Measurements from ENCODE around the gene CYTIP.

Gene CYTIP

GRCh38 chr2:157460897-157461296 is 17.0 kb upstream of the CYTIP start:
- no peak for DNase-seq

GRCh38 chr2:157460384-157460837 is 16.5 kb upstream of the CYTIP start:
- DNase-seq: no peak

GRCh38 chr2:157459486-157459885 is 15.6 kb upstream of the CYTIP start:
- no peak for DNase-seq

GRCh38 chr2:157447741-157448140 is 3.9 kb upstream of the CYTIP start:
- DNase-seq: no peak

GRCh38 chr2:157447031-157447430 is 3.1 kb upstream of the CYTIP start:
- no peak for DNase-seq

GRCh38 chr2:157444641-157445040 is 752 bp upstream of the CYTIP start:
- DNase-seq: no peak

GRCh38 chr2:157443090-157443489 is 799 bp downstream of the CYTIP start:
- DNase-seq: no peak

GRCh38 chr2:157442636-157443035 is 1.3 kb downstream of the CYTIP start:
- no peak for DNase-seq

GRCh38 chr2:157442191-157442590 is 1.7 kb downstream of the CYTIP start:
- DNase-seq: no peak

GRCh38 chr2:157441072-157441454 is 2.8 kb downstream of the CYTIP start:
- DNase-seq: no peak

- DNase-seq: no peak
Observed at GRCh38 chr2:157440404-157441071, 3.4 kb downstream of the CYTIP start.

- DNase-seq: no peak
Observed at GRCh38 chr2:157439824-157440186, 4.1 kb downstream of the CYTIP start.

- no peak for DNase-seq
Observed at GRCh38 chr2:157438863-157439823, 4.7 kb downstream of the CYTIP start.

GRCh38 chr2:157433394-157433793 is 10.5 kb downstream of the CYTIP start:
- DNase-seq: no peak

GRCh38 chr2:157432475-157433106 is 11.3 kb downstream of the CYTIP start:
- no peak for DNase-seq

GRCh38 chr2:157431176-157431575 is 12.7 kb downstream of the CYTIP start:
- no peak for DNase-seq

GRCh38 chr2:157428500-157429175 is 15.3 kb downstream of the CYTIP start:
- no peak for DNase-seq

- DNase-seq: no peak
Observed at GRCh38 chr2:157427922-157428303, 16.0 kb downstream of the CYTIP start.

GRCh38 chr2:157427003-157427921 is 16.6 kb downstream of the CYTIP start:
- DNase-seq: no peak

GRCh38 chr2:157426477-157426994 is 17.4 kb downstream of the CYTIP start:
- no peak for DNase-seq

GRCh38 chr2:157424374-157424773 is 19.5 kb downstream of the CYTIP start:
- no peak for DNase-seq

GRCh38 chr2:157421964-157422363 is 21.9 kb downstream of the CYTIP start:
- no peak for DNase-seq

Data from femur (tissue), 1 donor.